ENCODE measurements around the gene ZNF672. TPM values are rescaled to one million over a fixed set of nuclear protein-coding genes. Genes with fewer than 3 reads are reported as not detected.

The ZNF672 gene
- total and polyA plus RNA-seq, 2 of the 13 experiments (the other 11 are each of a cell fraction or from before 2014, with no cell fraction given): 17.2 to 22.9 TPM

DNA sequence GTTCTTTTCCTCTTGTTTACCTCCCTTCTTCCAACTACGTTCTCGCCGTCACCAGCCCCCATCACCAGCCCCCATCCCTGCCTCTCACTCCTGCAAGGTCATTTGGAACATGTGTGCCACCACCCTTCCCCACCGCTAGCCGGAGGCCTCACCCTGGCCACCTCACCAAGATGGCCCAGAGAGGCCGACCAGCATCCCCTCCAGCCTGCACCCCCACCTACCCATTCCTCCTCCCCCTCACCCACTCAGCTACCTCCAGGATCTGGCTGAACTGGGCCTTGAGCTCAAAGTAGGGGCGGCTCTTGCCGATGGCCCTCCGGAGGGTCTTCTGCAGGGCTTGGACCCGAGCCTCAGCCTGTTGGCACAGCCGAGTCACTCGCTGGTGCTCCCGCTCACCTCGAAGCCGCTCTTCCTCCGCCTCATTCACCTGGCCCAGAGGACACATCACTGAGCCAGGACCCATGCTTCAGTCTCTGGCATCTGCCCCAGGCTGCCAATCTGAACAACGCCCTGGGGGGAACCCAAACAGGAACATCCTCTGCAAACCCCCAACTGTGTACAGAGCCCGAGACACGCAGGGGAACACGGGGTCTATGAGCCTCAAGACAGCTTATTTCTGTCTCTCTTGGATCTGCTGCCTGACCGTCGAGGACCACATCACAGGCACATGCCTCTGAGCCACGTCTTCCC, 25.1 kb upstream of the ZNF672 start:
- Histone ChIP-seq H3K27me3 (ENCODE audit: control insufficient read depth in 1 of 2, insufficient read depth in 2 of 2, low read length in 2 of 2) (no peaks in the 10 kb centered on the region), H3K36me3 (replicated peaks in 1 of 2; ENCODE audit: control insufficient read depth in 1 of 2, insufficient read depth in 2 of 2, low read length in 2 of 2) (peaks cover 17 to 55% of the 10 kb centered on the region in 2 experiments), H3K4me3 (replicated peaks in 1 of 3; ENCODE audit: insufficient read depth in 1 of 3, low read depth in 2 of 3, low read length in 3 of 3) (no peak overlapping the region), H3K9ac (ENCODE audit: insufficient read depth, low read depth, low read length) (no peak overlapping the region), H3K9me3 (ENCODE audit: low read length) (no peaks in the 10 kb centered on the region), H4K20me1 (ENCODE audit: insufficient read depth, low read length) (no peaks in the 10 kb centered on the region), H3K27ac (ENCODE audit: extremely low read length, insufficient read depth, low read length) (no peak overlapping the region), H3K4me1 (ENCODE audit: insufficient read depth, low read length) (no peaks in the 10 kb centered on the region), H2AFZ (ENCODE audit: low read length) (no peak overlapping the region), H3K79me2 (ENCODE audit: insufficient read depth, low read length) (no peaks in the 10 kb centered on the region), H3K4me2 (ENCODE audit: low read depth, low read length) (no peak overlapping the region)
- in situ Hi-C loops (cut with HindIII; ENCODE audit: extremely low pct_ligation_motif_present, low pct_unique_long_range_greater_than_20kb) (no loop called here), intact Hi-C loops (cut with micrococcal nuclease; ENCODE audit: unreplicated experiment) (no loop called here)
- no TSS peak for BruUV-seq (replicated peaks)
- FAIRE-seq: no peak
- ATAC-seq: no peak
- WGBS (ENCODE audit: low lambda C conversion rate): 98% methylated on average over 23 of the region's 23 CpGs
- ChIA-PET POLR2A (no interaction called here), CTCF (ENCODE audit: low intra/inter-chr PET ratio, low total read pairs) (no interaction called here)
- no peak for DNase-seq (ENCODE audit: low spot score)
- TF ChIP-seq ZSCAN12 (CRISPR knock-in tag; IDR thresholded peaks at IDR 0.05) (no peak), RAD21 (CRISPR knock-in tag; IDR thresholded peaks at IDR 0.05) (no peak)

GRCh38 chr1:248813546-248813945, 24.5 kb upstream of the ZNF672 start:
- CTCF ChIA-PET (ENCODE audit: low intra/inter-chr PET ratio, low total read pairs): no interaction called here
- no peak for TF ChIP-seq TEAD3 (CRISPR knock-in tag; optimal IDR thresholded peaks at IDR 0.05; ENCODE audit: borderline replicate concordance)
- no peak for TF ChIP-seq TOPORS (CRISPR knock-in tag; IDR thresholded peaks at IDR 0.05)
- no peak for TF ChIP-seq RXRA (CRISPR knock-in tag; IDR thresholded peaks at IDR 0.05)
- TF ChIP-seq TBP (CRISPR knock-in tag; IDR thresholded peaks at IDR 0.05): no peak
- TF ChIP-seq, protein P1, sequence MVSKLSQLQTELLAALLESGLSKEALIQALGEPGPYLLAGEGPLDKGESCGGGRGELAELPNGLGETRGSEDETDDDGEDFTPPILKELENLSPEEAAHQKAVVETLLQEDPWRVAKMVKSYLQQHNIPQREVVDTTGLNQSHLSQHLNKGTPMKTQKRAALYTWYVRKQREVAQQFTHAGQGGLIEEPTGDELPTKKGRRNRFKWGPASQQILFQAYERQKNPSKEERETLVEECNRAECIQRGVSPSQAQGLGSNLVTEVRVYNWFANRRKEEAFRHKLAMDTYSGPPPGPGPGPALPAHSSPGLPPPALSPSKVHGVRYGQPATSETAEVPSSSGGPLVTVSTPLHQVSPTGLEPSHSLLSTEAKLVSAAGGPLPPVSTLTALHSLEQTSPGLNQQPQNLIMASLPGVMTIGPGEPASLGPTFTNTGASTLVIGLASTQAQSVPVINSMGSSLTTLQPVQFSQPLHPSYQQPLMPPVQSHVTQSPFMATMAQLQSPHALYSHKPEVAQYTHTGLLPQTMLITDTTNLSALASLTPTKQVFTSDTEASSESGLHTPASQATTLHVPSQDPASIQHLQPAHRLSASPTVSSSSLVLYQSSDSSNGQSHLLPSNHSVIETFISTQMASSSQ (IDR thresholded peaks at IDR 0.05; ENCODE audit: low read depth): no peak
- TF ChIP-seq, protein P1 (CRISPR knock-in tag; IDR thresholded peaks at IDR 0.05; ENCODE audit: borderline replicate concordance): no peak
- no peak for TF ChIP-seq ZNF567 (CRISPR knock-in tag; IDR thresholded peaks at IDR 0.05; ENCODE audit: borderline replicate concordance)
- no peak for TF ChIP-seq CBX5 (CRISPR knock-in tag; IDR thresholded peaks at IDR 0.05; ENCODE audit: borderline replicate concordance)
- TF ChIP-seq PCBP2 (optimal IDR thresholded peaks at IDR 0.05; ENCODE audit: low read depth, low read length, poor library complexity, severe bottlenecking): no peak
- no peak for TF ChIP-seq SSRP1 (CRISPR knock-in tag; IDR thresholded peaks at IDR 0.05)
- TF ChIP-seq ZNF614 (CRISPR knock-in tag; IDR thresholded peaks at IDR 0.05; ENCODE audit: borderline replicate concordance): no peak
- TF ChIP-seq, protein P2, sequence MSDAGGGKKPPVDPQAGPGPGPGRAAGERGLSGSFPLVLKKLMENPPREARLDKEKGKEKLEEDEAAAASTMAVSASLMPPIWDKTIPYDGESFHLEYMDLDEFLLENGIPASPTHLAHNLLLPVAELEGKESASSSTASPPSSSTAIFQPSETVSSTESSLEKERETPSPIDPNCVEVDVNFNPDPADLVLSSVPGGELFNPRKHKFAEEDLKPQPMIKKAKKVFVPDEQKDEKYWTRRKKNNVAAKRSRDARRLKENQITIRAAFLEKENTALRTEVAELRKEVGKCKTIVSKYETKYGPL (CRISPR knock-in tag; IDR thresholded peaks at IDR 0.05): no peak

More at GRCh38 chr1:248813546-248813945, 24.5 kb upstream of the ZNF672 start:
- FAIRE-seq: no peak
- Histone ChIP-seq H3K9ac (ENCODE audit: insufficient read depth, low read depth, low read length) (no peak overlapping the region), H3K79me2 (ENCODE audit: insufficient read depth, low read length) (no peaks in the 10 kb centered on the region), H3K4me3 (replicated peaks in 1 of 3; ENCODE audit: insufficient read depth in 1 of 3, low read depth in 2 of 3, low read length in 3 of 3) (no peak overlapping the region), H3K4me1 (ENCODE audit: insufficient read depth, low read length) (no peaks in the 10 kb centered on the region), H3K27me3 (ENCODE audit: control insufficient read depth in 1 of 2, insufficient read depth in 2 of 2, low read length in 2 of 2) (no peaks in the 10 kb centered on the region), H3K27ac (ENCODE audit: extremely low read length, insufficient read depth, low read length) (no peak overlapping the region), H3K4me2 (ENCODE audit: low read depth, low read length) (no peak overlapping the region), H4K20me1 (ENCODE audit: insufficient read depth, low read length) (no peaks in the 10 kb centered on the region), H3K36me3 (replicated peaks in 1 of 2; ENCODE audit: control insufficient read depth in 1 of 2, insufficient read depth in 2 of 2, low read length in 2 of 2) (peaks cover 17 to 59% of the 10 kb centered on the region in 2 experiments), H2AFZ (ENCODE audit: low read length) (no peak overlapping the region), H3K9me3 (ENCODE audit: low read length) (no peaks in the 10 kb centered on the region)
- in situ Hi-C loops (cut with HindIII; ENCODE audit: extremely low pct_ligation_motif_present, low pct_unique_long_range_greater_than_20kb) (no loop called here), intact Hi-C loops (cut with micrococcal nuclease; ENCODE audit: unreplicated experiment) (no loop called here)
- DNase-seq (ENCODE audit: low spot score): no peak
- POLR2A ChIA-PET: no interaction called here
- ATAC-seq: no peak
- WGBS (ENCODE audit: low lambda C conversion rate): 92% methylated on average over 4 of the region's 8 CpGs
- no TSS peak for BruUV-seq (replicated peaks)

Data from HepG2 (cell line).